D721Med (cell line): ENCODE measurements around the gene MBD3L2.
"Not testable (repeated sequence)": the region's sequence is repeated elsewhere in the genome, so short reads cannot be mapped to it uniquely, and the experiment has no call there.

Source experiments
- DNase-seq: peaks from one replicate; pipeline ENCODE4 v3.0.0; 2011; ENCODE audit warnings: low spot score; ENCODE audit not compliant: insufficient read length
- FAIRE-seq: peaks from 2 replicates; lab custom pipeline; 2011; peaks lifted over from hg19 to GRCh38; lab: Jason Lieb, UNC
- CTCF ChIP-seq: IDR thresholded peaks from 2 replicates; pipeline ENCODE4 v1.5.1; 2012; ENCODE audit warnings: mild to moderate bottlenecking, control low read depth; ENCODE audit not compliant: insufficient read depth; ENCODE audit errors: missing control alignments

MBD3L2 gene

GRCh38 chr19:7049021-7049420, at the start of gene MBD3L2:
Gene MBD3L2, plus strand, starts transcription at chr19:7049321. Its CDS starts 53 bp downstream, at chr19:7049374.
- FAIRE-seq, DNase-seq: not testable (repeated sequence)

GRCh38 chr19:6999933-7000332, 49.2 kb upstream of the MBD3L2 start:
- DNase-seq (no peak), FAIRE-seq (no peak)
- no peak for TF ChIP-seq CTCF

GRCh38 chr19:7000333-7000732, 48.8 kb upstream of the MBD3L2 start:
- DNase-seq (no peak), FAIRE-seq (no peak)
- TF ChIP-seq CTCF, result no peak

- FAIRE-seq, result no peak
- no peak for TF ChIP-seq CTCF
- no peak for DNase-seq
Measured at GRCh38 chr19:7000816-7001215, 48.3 kb upstream of the MBD3L2 start.

GRCh38 chr19:7004313-7004931, 44.7 kb upstream of the MBD3L2 start:
- FAIRE-seq (no peak), DNase-seq (no peak)
- TF ChIP-seq CTCF, result no peak

GRCh38 chr19:7006135-7006704, 42.9 kb upstream of the MBD3L2 start:
- no peak for TF ChIP-seq CTCF
- DNase-seq (no peak), FAIRE-seq (no peak)

- FAIRE-seq, result no peak
- TF ChIP-seq CTCF, result no peak
- DNase-seq, result no peak
Measured at GRCh38 chr19:7007859-7008258, 41.3 kb upstream of the MBD3L2 start.
